8988T (cell line): ENCODE data around the gene FAM186B.
"Not testable (repeated sequence)": the region's sequence is repeated elsewhere in the genome, so short reads cannot be mapped to it uniquely, and the experiment has no call there.

ENCODE experiments used
- DNase-seq: peaks from one replicate; pipeline ENCODE4 v3.0.0; 2011

Gene FAM186B

DNA sequence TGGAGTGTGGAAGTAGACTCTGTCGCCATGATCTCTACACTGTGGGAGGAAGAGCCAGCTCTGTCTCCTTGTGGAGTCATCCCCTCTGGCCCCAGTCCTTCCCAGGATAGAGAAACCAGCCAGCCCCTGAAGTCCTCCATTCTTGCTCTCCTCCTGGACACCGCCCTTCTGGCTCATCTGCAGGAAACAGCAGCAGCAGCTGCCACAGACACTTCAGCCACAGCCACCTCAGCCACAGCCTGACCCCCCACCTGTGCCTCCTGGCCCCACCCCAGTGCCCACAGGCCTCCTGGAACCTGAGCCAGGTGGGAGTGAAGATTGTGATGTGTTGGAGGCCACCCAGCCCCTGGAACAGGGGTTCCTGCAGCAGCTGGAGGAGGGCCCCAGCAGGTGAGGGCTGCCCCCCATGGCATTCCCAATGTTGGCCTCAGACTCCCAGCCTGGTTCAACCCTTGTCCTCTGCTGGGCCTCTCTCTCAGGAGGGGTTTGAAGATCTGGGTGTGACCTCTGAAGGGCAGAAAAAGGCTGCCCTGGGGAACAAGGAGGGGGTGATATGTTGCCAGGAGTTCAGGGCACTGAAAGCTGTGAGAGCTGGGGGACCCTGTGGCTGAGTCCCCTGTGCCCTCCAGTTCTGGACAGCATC is 28.4 kb upstream of the FAM186B start:
- DNase-seq: no peak

DNA sequence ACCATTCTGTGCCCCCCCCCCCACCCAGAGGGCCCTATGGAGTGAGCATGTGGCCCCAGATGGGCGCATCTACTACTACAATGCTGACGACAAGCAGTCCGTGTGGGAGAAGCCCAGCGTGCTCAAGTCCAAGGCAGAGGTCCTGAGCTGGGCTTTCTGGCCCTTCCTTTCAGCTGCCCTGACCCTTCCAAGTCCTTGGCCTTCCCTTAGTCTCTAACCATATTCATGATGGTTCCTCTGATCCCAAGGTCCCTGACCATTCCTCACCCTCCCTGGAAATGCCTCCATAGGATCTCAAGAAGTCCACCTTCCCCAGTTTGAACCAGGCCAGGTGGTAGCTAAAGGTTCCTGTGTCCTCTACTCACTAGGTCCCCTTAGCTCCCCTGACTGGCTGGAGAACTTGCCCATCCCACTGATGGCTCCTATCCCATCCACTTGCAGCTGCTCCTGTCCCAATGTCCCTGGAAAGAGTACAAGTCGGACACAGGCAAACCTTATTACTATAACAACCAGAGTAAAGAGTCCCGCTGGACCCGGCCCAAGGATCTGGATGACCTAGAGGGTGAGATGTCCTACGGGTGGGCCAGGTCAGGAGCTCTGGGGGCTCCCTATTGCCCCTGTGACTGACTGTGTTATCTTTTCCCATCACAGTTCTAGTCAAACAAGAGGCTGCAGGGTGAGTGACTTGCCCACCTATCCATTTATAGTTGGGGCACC is 27.7 kb upstream of the FAM186B start:
- no peak for DNase-seq

DNA sequence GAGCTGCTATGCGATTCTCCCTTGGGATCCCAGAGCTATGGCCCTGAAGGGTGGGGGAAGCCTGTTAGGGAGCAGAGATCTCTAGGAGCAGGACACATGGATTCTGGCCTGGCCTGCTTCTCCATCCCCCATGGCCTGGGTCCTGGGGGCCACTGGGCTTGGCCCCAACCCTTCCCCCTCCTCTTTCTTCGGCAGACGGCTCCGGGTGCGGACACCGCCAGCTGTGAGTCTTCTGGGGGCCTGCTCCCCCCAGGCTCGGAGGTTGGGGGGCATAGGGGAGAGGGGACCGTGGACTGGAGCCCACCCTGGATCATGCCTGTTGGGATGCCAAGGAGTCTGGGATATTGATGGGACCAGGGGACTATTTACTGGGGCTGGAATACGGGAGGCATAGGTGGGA is 27.0 kb upstream of the FAM186B start:
- DNase-seq: no peak

DNA sequence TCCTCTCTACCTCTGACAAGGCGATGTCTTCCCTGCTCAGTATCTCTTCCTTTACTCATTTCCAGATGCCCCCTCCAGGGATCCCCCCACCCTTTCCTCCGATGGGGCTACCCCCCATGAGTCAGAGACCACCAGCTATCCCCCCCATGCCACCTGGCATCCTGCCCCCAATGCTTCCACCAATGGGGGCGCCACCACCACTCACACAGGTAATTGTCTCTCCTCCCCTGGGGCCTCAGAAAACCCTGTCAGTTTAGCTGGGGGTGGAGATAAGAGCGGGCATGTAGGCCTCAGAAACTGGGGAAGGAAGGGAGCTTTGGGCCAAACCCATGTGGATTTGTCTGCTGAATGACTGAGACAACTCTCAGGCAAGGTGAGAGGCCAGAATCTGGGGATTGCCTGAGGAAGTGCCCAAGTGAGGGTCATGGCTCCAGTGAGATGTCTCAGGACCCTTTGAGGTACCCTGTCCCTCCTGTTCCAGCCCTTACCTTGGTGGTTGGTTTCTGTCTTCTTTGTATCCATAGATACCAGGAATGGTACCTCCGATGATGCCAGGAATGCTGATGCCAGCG is 26.0 kb upstream of the FAM186B start:
- no peak for DNase-seq

DNA sequence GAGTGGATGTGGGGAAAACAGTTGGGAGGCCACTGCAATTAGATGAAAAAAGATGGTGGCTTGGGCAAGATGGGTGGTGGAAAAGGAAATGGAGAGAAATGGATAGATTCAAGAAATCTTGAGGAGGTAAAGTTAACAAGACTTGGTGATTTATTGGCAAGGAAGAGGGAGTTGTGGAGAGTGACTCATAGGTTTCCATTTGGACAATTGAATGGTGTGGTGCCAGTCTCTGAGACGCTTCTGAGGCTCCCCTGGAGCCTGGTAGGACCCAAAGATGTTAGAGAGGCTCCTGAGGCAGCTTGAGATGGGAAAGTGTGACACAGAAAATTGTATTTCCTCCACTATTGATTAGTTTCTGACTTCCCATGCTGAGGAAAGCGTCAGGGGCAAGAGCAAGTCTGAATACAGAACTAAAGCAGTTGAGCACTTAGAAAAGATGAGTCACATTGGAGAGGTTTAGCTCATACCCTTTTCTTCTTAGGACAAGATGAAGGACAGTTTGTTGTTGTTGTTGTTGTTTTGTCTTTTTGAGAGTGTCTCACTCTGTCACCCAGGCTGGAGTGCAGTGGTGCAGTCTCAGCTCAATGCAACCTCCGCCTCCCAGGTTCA is 22.4 kb upstream of the FAM186B start:
- no peak for DNase-seq

DNA sequence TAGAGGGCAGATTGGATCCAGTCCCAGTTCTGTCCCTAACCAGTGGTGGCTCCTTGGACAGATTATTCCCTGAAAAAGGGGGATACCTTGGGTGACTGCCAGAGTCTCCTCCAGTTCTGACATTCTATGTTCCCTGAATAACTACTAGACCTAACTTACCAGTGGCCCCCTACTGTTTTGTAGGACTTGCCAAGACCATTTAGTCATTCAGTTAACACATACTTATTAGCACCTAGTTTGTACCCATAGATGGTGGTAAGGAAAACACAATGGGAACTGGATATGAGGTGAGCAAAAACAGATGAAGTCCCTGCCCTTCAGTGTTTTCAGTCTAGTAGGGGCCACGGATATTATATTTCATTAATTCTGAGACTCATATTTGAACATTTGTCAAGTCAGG is 21.4 kb upstream of the FAM186B start:
- DNase-seq: no peak

DNA sequence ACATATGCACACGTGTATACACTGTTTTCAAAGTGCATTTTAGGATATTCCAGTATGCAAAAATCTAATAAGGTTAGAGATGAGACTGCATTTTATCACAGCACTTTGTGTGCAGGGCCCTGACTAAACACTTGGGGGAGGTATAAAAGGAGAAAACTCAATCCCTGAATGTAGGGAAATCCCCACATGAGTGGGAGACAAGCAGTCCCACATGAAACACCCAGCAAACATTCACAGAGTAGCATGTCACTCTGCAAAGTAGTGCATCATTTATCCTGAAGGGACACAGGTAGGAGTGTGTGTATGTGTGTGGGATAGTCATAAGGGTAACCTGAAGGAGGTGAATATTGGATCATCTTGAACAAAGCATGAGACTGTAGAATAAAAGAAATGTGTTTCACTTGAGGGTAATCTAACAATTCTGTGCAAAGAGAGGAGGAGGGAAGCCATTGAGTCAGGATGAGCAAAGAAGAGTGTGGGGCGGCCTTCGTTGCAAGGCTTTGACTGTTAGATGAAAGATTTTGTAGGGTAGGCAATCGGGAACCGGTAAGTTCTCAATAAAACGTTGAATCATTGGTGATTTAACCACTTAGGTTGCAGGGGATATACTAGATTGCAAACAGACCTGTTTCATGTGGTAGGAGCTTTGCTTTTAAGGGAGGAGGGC is 20.9 kb upstream of the FAM186B start:
- no peak for DNase-seq

DNA sequence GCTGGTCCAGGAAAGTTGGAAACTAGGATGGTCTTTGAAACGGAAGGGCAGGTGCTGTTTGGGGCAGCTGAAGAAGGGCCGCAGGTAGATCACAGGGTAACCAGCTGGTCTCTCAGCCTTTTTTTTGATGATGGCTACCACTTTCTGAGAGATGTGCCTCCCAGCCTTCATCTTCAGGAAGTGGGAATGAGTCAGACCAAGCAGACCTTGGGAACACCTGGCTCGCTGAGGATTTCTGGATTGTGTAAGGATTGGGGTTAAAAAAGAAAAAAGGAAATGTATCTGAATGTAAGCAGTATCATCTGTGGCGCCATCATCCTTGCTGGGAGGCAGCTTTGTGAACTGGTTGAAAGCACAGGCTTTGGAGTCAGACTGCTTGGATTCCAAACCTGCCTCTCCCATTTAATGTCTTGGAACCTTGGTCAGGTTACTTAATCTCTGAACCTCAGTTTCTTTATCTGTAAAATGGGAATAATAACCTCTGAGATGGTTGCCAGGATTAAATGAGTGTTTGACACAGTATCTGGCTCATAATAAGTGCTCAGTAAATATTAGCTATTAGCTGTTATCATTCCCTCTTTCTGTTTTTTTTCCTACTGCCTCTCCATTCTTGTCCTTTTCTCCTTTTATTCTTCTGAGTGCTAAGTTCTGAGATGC is 19.6 kb upstream of the FAM186B start:
- DNase-seq: no peak

DNA sequence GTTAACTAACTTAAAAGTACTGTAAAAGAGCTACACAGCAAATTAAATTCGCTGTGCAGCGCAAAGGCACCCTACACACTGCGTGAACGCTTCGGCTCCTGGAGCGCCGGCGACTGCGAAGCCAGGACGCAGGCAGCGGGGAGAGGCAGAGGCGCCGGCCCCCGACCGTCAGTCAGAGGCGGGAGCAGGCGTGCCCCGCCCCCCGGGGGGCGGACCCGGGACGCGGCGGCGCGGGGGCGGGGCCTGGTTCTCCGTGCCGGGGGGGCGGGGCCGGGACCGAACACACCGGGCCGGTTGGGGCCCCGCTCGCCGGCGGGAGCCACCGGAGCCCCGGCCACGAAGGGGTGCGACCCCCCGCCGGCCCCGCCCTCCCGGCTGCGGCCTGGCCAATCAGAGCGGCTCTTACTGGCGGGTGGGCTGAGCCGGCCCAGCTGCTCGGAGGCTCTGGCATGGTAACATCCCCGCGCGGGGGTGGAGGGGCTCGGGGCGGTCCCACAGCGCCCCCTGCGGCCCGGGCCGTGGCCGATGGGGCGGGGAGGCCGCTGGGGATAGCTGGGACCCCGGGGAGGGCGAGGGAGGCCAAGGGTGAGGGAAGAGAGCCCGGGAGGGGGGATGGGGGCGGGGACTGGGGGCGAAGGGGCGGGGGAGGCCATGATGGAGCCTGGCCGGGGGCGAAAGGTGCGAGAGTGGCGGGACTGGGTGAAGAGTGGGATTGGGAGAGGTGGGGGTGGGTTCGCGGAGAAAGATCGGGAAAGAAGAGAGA is 17.9 kb upstream of the FAM186B start, which contains the start of gene PRPF40B:
PRPF40B (plus strand) TSS at position 420 of the 763 bp plus-strand sequence; CDS start at position 450, 30 bp downstream.
- DNase-seq: peak; percentile 97

DNA sequence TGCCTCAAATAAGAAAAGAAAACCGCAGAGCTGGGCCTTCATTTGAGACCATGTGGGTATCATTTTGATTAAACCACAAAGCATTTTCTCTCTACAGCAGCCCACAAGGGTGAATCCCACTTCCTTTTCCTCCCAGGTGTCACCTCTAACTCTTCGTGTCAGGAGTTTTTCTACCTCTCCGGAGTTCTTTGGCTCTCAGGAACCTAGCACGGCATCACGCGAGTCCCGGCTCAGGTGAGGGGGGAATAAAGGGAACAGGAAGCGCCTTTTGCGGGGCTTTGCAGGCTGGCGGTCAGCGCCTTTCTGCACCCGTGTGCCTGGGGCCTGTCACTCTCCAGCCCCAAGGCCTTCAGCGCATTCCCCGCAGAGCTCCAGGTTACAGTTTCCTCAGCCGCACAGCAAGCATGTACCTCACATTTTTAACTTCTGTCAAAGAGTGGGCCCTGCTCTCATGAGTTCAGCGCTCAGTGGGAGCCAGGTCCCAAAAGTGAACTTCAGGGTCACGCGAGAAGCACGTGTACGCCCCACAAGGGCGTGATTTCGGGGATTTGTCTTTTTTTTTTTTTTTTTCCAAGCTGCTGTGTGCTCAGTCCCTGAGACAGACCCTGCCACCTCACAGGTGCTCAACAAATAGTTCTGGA is 17.2 kb upstream of the FAM186B start:
- no peak for DNase-seq

DNA sequence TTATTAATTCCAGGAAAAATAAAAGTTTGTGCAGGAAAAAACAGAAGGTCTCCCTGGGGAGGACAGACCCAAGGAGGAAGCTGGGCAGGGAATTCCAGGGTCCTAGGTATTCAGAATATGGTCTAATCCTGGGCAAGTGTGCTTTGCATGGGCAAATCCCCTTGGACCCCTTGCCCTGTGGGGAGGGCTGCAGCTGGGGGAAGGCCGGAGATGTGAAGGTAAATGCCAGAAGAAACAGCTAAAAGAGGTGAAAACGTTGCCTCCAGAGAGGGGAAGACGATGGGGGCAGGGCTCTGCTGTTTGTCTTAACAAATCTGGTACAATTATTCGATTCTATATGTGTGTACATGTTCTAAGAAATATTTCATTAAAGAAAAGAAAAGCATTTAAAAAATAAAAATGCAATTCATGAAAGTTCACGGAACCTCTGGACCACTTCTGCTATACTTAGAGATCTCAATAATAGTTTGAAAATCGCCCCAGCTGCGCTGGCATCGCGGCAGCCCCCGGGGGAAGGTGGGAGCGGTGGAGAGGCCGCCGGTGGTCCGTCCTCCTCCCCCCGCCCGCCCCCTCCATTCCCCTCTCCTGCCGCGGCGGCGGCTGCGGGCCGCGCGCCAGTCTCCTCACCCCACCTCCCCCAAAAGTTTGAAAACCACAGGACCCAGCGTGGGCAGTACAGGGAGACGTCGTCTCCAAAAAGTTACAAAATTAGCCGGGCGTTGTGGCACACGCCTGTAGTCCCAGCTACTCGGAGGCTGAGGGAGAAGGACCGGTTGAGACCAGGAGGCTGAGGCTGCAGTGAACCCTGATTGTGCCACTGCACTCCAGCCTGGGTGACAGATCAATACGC is 16.4 kb upstream of the FAM186B start:
- DNase-seq: no peak

DNA sequence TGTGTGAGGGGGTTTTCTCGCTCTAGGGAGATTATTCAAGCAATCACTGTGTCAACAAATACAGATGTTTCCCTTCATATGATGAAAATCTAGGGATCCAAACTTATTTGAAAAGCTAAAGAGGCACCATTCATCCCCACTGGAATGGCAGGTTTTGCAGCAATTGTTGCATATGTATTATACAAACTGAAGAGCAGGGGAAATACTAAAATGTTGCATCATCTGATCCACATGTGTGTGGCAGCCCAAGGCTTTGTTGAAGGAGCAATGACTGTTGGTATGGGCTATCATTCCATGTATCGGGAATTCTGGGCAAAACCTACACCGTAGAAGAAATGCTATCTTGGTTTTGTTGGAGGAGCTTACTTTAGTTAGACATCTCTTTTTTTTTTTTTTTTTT is 13.8 kb upstream of the FAM186B start:
- DNase-seq: no peak

DNA sequence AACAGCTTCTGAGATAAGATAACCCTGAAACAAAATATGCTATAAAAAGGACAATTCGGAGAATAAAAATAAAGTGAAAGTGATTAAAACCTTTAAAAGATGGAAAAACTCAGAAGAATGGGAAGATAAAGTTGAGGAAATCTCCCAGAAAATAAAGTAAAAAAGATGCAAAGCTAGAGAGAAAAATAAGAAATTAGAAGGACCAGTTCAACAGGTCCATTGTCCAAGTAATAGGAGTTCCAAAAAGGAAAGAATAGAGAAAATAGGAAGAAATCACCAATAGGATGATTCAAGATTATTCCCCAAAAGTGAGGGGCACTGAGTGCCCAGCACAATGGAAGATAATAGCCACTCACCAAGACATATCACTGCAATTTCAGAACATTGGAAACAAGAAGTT is 13.1 kb upstream of the FAM186B start:
- no peak for DNase-seq

DNA sequence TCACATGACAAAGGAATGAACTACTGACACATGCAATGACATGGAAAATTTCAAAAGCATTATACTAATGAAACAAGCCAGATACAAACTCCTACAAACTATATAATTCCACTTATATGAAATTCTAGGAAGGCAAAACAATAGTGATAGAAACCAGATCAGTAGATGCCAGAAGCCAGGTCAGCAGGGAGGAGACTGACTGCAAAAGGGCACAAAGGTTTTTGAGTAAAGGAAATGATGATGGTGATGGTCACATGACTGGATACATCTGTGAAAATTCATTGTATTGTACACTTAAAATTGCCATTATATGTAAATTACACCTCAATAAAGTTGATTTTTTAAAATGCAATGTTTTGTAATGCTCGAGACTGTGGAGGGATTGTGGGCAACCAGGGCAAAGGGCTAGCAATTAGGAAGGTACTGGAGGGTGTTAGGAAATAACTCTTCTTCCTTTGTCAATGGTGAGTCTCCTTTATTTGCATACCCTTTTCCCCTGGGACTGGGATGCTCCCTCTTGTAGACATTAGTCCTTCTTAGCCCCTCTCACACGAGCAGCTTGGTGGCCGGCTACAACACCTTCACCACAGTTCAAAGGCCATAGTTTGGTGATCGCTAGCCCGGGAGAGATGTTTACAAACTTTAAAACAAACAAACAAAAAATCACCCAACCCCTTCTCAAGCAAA is 11.2 kb upstream of the FAM186B start:
- no peak for DNase-seq

DNA sequence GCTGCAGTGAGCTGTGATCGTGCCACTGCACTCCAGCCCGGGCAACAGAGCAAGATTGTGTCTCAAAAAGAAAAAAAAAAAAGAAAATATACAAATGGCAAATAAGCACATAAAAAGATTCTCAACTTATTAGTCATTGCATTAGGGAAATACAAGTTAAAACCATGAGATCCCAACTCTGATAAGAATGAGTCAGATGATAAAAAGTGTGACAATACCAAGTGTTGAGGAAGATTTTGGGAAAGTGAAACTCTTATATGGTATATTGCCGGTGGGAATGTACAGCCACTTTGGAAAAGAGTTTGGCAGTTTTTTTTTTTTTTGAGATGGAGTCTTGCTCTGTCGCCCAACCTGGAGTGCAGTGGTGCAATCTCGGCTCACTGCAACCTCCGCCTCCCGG is 10.3 kb upstream of the FAM186B start:
- no peak for DNase-seq

DNA sequence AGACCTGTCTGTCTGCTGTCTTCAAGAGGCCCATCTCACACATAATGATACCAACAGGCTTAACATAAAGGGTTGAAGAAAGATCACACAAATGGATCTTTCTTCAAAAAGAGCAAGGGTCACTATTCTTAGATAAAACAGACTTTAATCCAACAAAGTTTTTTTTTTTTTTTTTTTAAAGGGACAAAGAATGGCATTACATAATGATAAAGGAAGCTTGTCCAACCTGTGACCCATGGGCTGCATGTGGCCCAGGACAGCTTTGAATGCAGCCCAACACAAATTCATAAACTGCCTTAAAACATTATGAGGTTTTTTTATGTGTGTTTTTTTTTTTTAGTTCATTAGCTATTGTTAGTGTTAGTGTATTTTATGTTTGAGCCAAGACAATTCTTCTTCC is 6.8 kb upstream of the FAM186B start:
- DNase-seq: no peak

DNA sequence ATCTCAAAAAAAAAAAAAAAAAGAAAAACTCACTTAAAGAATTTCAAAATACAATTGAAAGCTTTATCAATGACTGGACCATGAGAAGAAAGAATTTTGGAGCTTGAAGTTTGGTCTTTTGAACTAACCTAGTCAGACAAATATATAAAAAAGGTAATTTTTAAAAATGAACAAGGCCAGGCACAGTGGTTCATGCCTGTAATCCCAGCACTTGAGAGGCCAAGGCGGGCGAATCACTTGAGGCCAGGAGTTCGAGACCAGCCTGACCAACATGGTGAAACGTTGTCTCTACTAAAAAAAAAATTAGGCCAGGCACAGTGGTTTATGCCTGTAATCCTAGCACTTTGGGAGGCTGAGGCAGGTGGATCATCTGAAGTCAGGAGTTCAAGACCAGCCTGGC is 5.3 kb upstream of the FAM186B start:
- not testable (repeated sequence) for DNase-seq

DNA sequence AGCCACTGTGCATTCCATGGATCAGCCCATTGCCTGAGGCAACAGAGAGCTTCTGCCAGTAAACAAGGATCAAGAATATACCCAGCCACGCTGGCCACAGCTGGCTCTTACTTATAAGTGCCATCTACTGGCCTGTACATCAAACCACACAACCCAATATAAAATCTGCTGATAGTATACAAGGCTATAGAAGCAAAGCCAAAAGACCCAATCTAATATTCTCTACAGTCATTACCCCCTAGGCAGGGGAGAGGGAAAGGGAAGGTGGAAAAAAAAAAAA is 4.4 kb upstream of the FAM186B start:
- DNase-seq: no peak

DNA sequence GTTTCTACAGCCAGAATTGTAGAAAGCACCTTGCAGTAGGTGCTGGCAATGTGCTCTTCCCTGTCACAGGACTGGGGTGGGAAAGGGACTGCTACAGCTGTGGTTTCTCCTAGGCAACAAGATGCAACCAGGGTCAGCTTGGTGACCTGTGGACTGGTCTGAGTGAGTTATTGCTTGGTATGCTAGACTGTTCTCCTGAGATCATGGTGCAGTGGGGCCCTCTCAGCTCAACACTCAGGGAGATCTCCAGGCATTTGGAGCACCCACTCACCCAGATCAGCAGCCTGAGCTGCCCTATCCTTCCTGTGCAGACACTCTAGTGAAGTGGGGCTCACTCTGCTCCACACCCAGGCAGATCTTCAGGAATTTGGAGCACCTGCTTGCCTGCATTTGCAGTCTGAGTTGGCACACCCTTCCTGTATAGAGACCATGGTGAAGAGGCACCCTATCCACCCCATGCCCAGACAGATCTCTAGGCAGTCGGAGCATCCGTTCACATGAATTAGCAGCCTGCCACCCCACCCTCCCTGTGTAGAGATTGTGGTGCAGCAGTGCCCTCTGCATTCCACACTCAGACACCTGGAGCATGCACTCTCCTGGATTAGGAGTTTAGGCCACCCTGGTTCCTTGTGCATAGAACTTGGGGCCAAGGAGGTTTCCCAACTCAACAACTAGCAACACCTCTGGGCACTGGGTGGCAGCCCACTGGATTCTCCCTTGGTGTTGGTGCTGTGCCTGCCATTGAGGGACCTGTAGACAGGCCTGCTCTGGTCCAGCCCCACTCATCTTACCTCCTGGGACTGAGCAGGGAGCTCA is 3.8 kb upstream of the FAM186B start:
- no peak for DNase-seq
